H1 (cell line): ENCODE results near the gene ADIPOQ. TPM values are rescaled to one million over a fixed set of nuclear protein-coding genes. Genes with fewer than 3 reads are reported as not detected.

ENCODE experiments used
- CTCF ChIA-PET: fragments of 300-600 bp; sonication (Branson Sonifier 250); formaldehyde crosslinking; loops from one replicate; lab custom pipeline; 2021; ENCODE audit not compliant: partially characterized antibody; lab: Charles Lee
- POLR2A ChIA-PET: fragments of 300-600 bp; sonication (Branson Sonifier 250); formaldehyde crosslinking; loops from one replicate; lab custom pipeline; 2021; ENCODE audit warnings: inconsistent platforms; ENCODE audit not compliant: partially characterized antibody; lab: Charles Lee
- DNase-seq, 2 experiments: peaks; one replicate each; pipeline versions ENCODE4 v3.0.0 to v3.0.0-alpha.2; 2010 to 2022; ENCODE audit warnings: low spot score in 2 of 2, low read depth in 1 of 2, mixed read lengths in 1 of 2
- FAIRE-seq: peaks from 2 replicates; lab custom pipeline; 2011; peaks lifted over from hg19 to GRCh38; lab: Jason Lieb, UNC
- H2AFZ ChIP-seq: 2 replicates; pipeline ENCODE4 v1.8.1; 2012; ENCODE audit warnings: low read length, inconsistent platforms
- H2AK5ac ChIP-seq: 2 replicates; pipeline ENCODE4 v1.6.1; 2013; ENCODE audit warnings: low read depth, low read length
- H2BK120ac ChIP-seq: replicated peaks from 2 replicates; pipeline ENCODE3; 2013; ENCODE audit warnings: low read depth, low read length, inconsistent platforms
- H2BK12ac ChIP-seq: 2 replicates; pipeline ENCODE4 v1.6.1; 2013; ENCODE audit warnings: low read depth, low read length
- H2BK15ac ChIP-seq: 2 replicates; pipeline ENCODE4 v1.6.1; 2013; ENCODE audit warnings: low read length
- H2BK20ac ChIP-seq: 2 replicates; pipeline ENCODE4 v1.6.1; 2013; ENCODE audit warnings: low read length
- H2BK5ac ChIP-seq: 2 replicates; pipeline ENCODE4 v1.6.1; 2013; ENCODE audit warnings: low read depth, low read length
- H3K14ac ChIP-seq: 2 replicates; pipeline ENCODE4 v1.6.1; 2013; ENCODE audit warnings: inconsistent platforms; ENCODE audit not compliant: insufficient read length
- H3K18ac ChIP-seq: 2 replicates; pipeline ENCODE4 v1.6.1; 2013; ENCODE audit warnings: low read length; ENCODE audit errors: extremely low read depth
- H3K23ac ChIP-seq: 2 replicates; pipeline ENCODE4 v1.6.1; 2013; ENCODE audit warnings: inconsistent platforms; ENCODE audit not compliant: insufficient read length
- H3K23me2 ChIP-seq: 2 replicates; pipeline ENCODE4 v1.6.1; 2013; ENCODE audit warnings: low read depth, low read length
- H3K27ac ChIP-seq: 2 replicates; pipeline ENCODE4 v1.6.1; 2011; ENCODE audit warnings: low read depth, low read length, inconsistent platforms
- H3K27me3 ChIP-seq, 4 experiments: replicated peaks in 1 of 4; 1 replicate in 1 of 4; 2 replicates in 3 of 4; pipeline versions ENCODE4 v1.6.1 to v1.8.1; 2011 to 2013; ENCODE audit warnings: low read length in 3 of 4, mild to moderate bottlenecking in 3 of 4, inconsistent platforms in 2 of 4, mixed read lengths in 2 of 4, moderate library complexity in 1 of 4; ENCODE audit not compliant: control insufficient read depth in 3 of 4, insufficient read depth in 3 of 4; ENCODE audit errors: extremely low read depth in 1 of 4
- H3K36me3 ChIP-seq, 4 experiments: 2 replicates each; pipeline versions ENCODE4 v1.6.1 to v1.8.1; 2011 to 2013; ENCODE audit warnings: mild to moderate bottlenecking in 4 of 4, low read length in 3 of 4, moderate library complexity in 2 of 4, control low read depth in 1 of 4, inconsistent platforms in 1 of 4; ENCODE audit not compliant: insufficient read depth in 4 of 4, control insufficient read depth in 2 of 4
- H3K4ac ChIP-seq: replicated peaks from 2 replicates; pipeline ENCODE3; 2013; ENCODE audit warnings: low read length, low read depth, mixed read lengths, inconsistent platforms; ENCODE audit not compliant: insufficient read length
- H3K4me1 ChIP-seq, 4 experiments: replicated peaks in 1 of 4; 1 replicate in 1 of 4; 2 replicates in 3 of 4; pipeline versions ENCODE4 v1.6.1 to v1.8.1; 2011 to 2013; ENCODE audit warnings: low read length in 3 of 4, inconsistent platforms in 2 of 4, mixed read lengths in 1 of 4; ENCODE audit not compliant: insufficient read depth in 4 of 4, control insufficient read depth in 3 of 4
- H3K4me2 ChIP-seq, 2 experiments: 2 replicates each; pipeline versions ENCODE4 v1.6.1 to v1.8.1; 2011 to 2013; ENCODE audit warnings: low read depth in 2 of 2, low read length in 2 of 2, control low read depth in 1 of 2, inconsistent platforms in 1 of 2, mild to moderate bottlenecking in 1 of 2; ENCODE audit not compliant: insufficient read depth in 1 of 2
- H3K4me3 ChIP-seq, 4 experiments: fragments of 200-600, 300-600 bp in 1 of 4; sonication (generic), shearing (Covaris generic), sonication (Bioruptor Twin) in 1 of 4; 2 replicates each; pipeline versions ENCODE4 v1.5.1 to v1.8.1; 2011 to 2016; ENCODE audit warnings: low read length in 4 of 4, low read depth in 3 of 4, control low read depth in 2 of 4, inconsistent platforms in 2 of 4, mild to moderate bottlenecking in 2 of 4, mixed read lengths in 1 of 4, moderate library complexity in 1 of 4; ENCODE audit not compliant: insufficient read depth in 2 of 4; ENCODE audit errors: extremely low read depth in 1 of 4
- H3K56ac ChIP-seq: replicated peaks from 2 replicates; pipeline ENCODE3; 2013; ENCODE audit warnings: low read depth, mild to moderate bottlenecking, mixed read lengths, low read length, inconsistent platforms; ENCODE audit not compliant: insufficient read length
- H3K79me1 ChIP-seq: 2 replicates; pipeline ENCODE4 v1.6.1; 2013; ENCODE audit warnings: low read depth, low read length, control low read depth
- H3K79me2 ChIP-seq, 2 experiments: 2 replicates each; pipeline versions ENCODE4 v1.6.1 to v1.8.1; 2012 to 2013; ENCODE audit warnings: low read length in 2 of 2, mild to moderate bottlenecking in 2 of 2, inconsistent platforms in 1 of 2; ENCODE audit not compliant: insufficient read depth in 2 of 2, control insufficient read depth in 1 of 2
- H3K9ac ChIP-seq, 4 experiments: replicated peaks in 1 of 4; 1 replicate in 1 of 4; 2 replicates in 3 of 4; pipeline versions ENCODE4 v1.6.1 to v1.8.1; 2011 to 2013; ENCODE audit warnings: low read depth in 3 of 4, low read length in 3 of 4, control low read depth in 2 of 4, mild to moderate bottlenecking in 2 of 4, moderate library complexity in 2 of 4, inconsistent platforms in 1 of 4; ENCODE audit errors: extremely low read depth in 1 of 4
- H3K9me3 ChIP-seq, 2 experiments: 2 replicates each; pipeline versions ENCODE4 v1.6.1 to v1.8.1; 2012 to 2013; ENCODE audit warnings: mild to moderate bottlenecking in 2 of 2, moderate library complexity in 2 of 2, control low read depth in 1 of 2, inconsistent platforms in 1 of 2, low read depth in 1 of 2, low read length in 1 of 2, mixed read lengths in 1 of 2; ENCODE audit not compliant: insufficient read depth in 2 of 2
- H4K20me1 ChIP-seq, 2 experiments: replicated peaks in 1 of 2; 2 replicates each; pipeline versions ENCODE3 to v1.8.1; 2011 to 2013; ENCODE audit warnings: inconsistent platforms in 2 of 2, low read length in 2 of 2, mild to moderate bottlenecking in 1 of 2; ENCODE audit not compliant: insufficient read depth in 2 of 2, control insufficient read depth in 1 of 2
- H4K5ac ChIP-seq: 2 replicates; pipeline ENCODE4 v1.6.1; 2013; ENCODE audit warnings: low read length, low read depth, mixed read lengths, inconsistent platforms; ENCODE audit not compliant: insufficient read length
- H4K8ac ChIP-seq: 2 replicates; pipeline ENCODE4 v1.8.0; 2013; ENCODE audit warnings: mild to moderate bottlenecking, moderate library complexity, low read length, inconsistent platforms; ENCODE audit not compliant: insufficient read depth; ENCODE audit errors: extremely low read depth
- H4K91ac ChIP-seq: replicated peaks from 2 replicates; pipeline ENCODE3; 2013; ENCODE audit warnings: low read length, mixed read lengths, inconsistent platforms; ENCODE audit not compliant: insufficient read length
- ATF2 ChIP-seq: IDR thresholded peaks from 2 replicates; pipeline ENCODE4 v1.6.1; 2012; ENCODE audit warnings: low read length, inconsistent platforms
- BCL11A ChIP-seq, 2 experiments: IDR thresholded peaks; one replicate each; pipeline ENCODE4 v1.6.1; 2011; ENCODE audit warnings: low read depth in 2 of 2, low read length in 2 of 2, mild to moderate bottlenecking in 2 of 2
- CREB1 ChIP-seq: IDR thresholded peaks from 2 replicates; pipeline ENCODE4 v1.6.1; 2012; ENCODE audit warnings: inconsistent platforms
- HDAC2 ChIP-seq, 2 experiments: fragments of 300-600 bp in 1 of 2; sonication (generic) in 1 of 2; IDR thresholded peaks; 2 replicates each; pipeline ENCODE4 v1.6.1; 2011 to 2012; ENCODE audit warnings: low read depth in 2 of 2, low read length in 2 of 2, mild to moderate bottlenecking in 2 of 2, moderate library complexity in 2 of 2, borderline replicate concordance in 1 of 2, inconsistent platforms in 1 of 2
- KDM1A ChIP-seq: fragments of 200-600, 300-600 bp; sonication (generic); IDR thresholded peaks from 2 replicates; pipeline ENCODE4 v1.7.1; 2016; ENCODE audit warnings: mild to moderate bottlenecking, low read length, borderline replicate concordance
- POLR2A ChIP-seq, 2 experiments: IDR thresholded peaks; 1 replicate in 1 of 2; 2 replicates in 1 of 2; pipeline ENCODE4 v1.6.1; 2011; ENCODE audit warnings: low read depth in 2 of 2, low read length in 2 of 2, mild to moderate bottlenecking in 2 of 2; ENCODE audit errors: control extremely low read depth in 1 of 2
- RAD21 ChIP-seq, 2 experiments: IDR thresholded peaks in 1 of 2; conservative IDR thresholded peaks in 1 of 2; 2 replicates each; pipeline ENCODE4 v1.6.1; 2011; ENCODE audit warnings: low read depth in 2 of 2, low read length in 2 of 2, improper control_type of control experiment in 1 of 2, inconsistent platforms in 1 of 2, mild to moderate bottlenecking in 1 of 2, moderate library complexity in 1 of 2
- SIRT6 ChIP-seq: IDR thresholded peaks from one replicate; pipeline ENCODE4 v1.7.1; 2012; ENCODE audit warnings: low read length, inconsistent platforms
- SP2 ChIP-seq: IDR thresholded peaks from 2 replicates; pipeline ENCODE4 v1.6.1; 2012; ENCODE audit warnings: mild to moderate bottlenecking, low read length, inconsistent platforms
- TCF12 ChIP-seq: IDR thresholded peaks from 2 replicates; pipeline ENCODE4 v1.6.1; 2011; ENCODE audit warnings: low read depth, mild to moderate bottlenecking, low read length
- USF2 ChIP-seq: IDR thresholded peaks from 2 replicates; pipeline ENCODE4 v1.6.1; 2011; ENCODE audit warnings: low read length, improper control_type of control experiment
- WGBS, 2 experiments: shearing (Covaris generic) in 1 of 2; methylation state at CpG; one replicate each; pipeline versions ENCODE4 v1.1.6 to v1.1.7; 2013 to 2015; ENCODE audit warnings: low lambda C conversion rate in 2 of 2, mixed read lengths in 2 of 2, inconsistent platforms in 1 of 2, low coverage in 1 of 2, missing lambda C conversion rate in 1 of 2; ENCODE audit not compliant: insufficient replicate concordance in 2 of 2, insufficient coverage in 1 of 2, insufficient read length in 1 of 2; ENCODE audit errors: extremely low coverage in 1 of 2, missing lambda C conversion rate in 1 of 2; 5-methylcytosine and 5-hydroxymethylcytosine counted together
- polyA plus RNA-seq, 7 experiments: library from polyadenylated mRNA; depleted of rRNA in 3 of 7; stranded (reverse) in 5 of 7; unstranded in 2 of 7; fragments of >200 nt in 5 of 7; fragments of 200-250 nt in 2 of 7; gene quantifications; 1 replicate in 5 of 7; 2 replicates in 1 of 7; 4 replicates in 1 of 7; pipeline versions ENCODE4 v1.2.1 to v1.2.3, GENCODE V29; 2011 to 2013; ENCODE audit warnings: missing spikeins in 2 of 7, mixed read lengths in 2 of 7
- total RNA-seq: library from RNA; stranded (reverse); fragmentation: NEBNext Ultra II Directional; extraction: Animal tissue kit (Norgen Biotek cat#: 25700); gene quantifications from 2 replicates; pipeline ENCODE4 v1.2.1, GENCODE V29; 2021

ADIPOQ gene
- total and polyA plus RNA-seq, 2 of the 8 experiments (the other 6 are each of a cell fraction or from before 2014, with no cell fraction given) = not detected

DNA sequence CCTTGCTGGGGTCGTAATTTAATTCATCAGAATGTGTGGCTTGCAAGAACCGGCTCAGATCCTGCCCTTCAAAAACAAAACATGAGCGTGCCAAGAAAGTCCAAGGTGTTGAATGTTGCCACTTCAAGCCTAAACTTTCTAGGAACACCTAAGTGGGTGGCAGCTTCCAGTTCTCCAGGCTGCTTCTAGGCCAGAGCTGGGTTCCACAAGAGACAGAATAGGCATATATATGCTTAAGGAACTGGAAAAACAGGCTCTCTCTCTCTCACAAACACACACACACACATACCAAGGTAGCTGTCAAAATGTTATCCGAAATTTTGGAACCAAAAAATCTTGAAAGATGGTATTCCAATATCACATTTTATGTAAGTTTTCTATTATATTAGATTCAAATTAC is 890 bp upstream of the ADIPOQ start:
- H4K20me1 ChIP-seq = no peaks in the 10 kb centered on the region
- H3K9me3 ChIP-seq = no peaks in the 10 kb centered on the region
- no peak overlapping the region for H2BK120ac ChIP-seq
- POLR2A ChIA-PET = no interaction called here
- WGBS, 2 experiments = 86% methylated on average over 4 of the region's 4 CpGs; no CpG with 5 or more reads in 1 of the 2 experiments
- no peak overlapping the region for H3K23ac ChIP-seq
- H3K56ac ChIP-seq = no peak overlapping the region
- TF ChIP-seq ATF2 (no peak), SIRT6 (no peak), RAD21 (IDR thresholded peaks at IDR 0.05 in 1 of 2, conservative IDR thresholded peaks at IDR 0.05 in 1 of 2; ENCODE audit: low read depth in 2 of 2, low read length in 2 of 2) (no peak), USF2 (no peak), HDAC2 (IDR thresholded peaks at IDR 0.05; ENCODE audit: borderline replicate concordance in 1 of 2, low read depth in 2 of 2, low read length in 2 of 2) (no peak), SP2 (no peak), POLR2A (IDR thresholded peaks at IDR 0.05; ENCODE audit: control extremely low read depth in 1 of 2, low read depth in 2 of 2, low read length in 2 of 2) (no peak), TCF12 (no peak), CREB1 (no peak), BCL11A (IDR thresholded peaks at IDR 0.05; ENCODE audit: low read depth in 2 of 2, low read length in 2 of 2) (no peak), KDM1A (no peak)
- TF ChIP-seq, all 59 proteins: peak for 0
- no peaks in the 10 kb centered on the region for H3K23me2 ChIP-seq
- no peak overlapping the region for H2BK12ac ChIP-seq
- H4K91ac ChIP-seq = no peak overlapping the region
- no peaks in the 10 kb centered on the region for H3K27me3 ChIP-seq
- CTCF ChIA-PET = interaction anchor here (0.8 kb wide), 1 partner anchor 298 kb away, joined by 3 read pairs; the partner anchor contains the start of gene RPL39L
- no peak overlapping the region for H4K8ac ChIP-seq
- H3K79me1 ChIP-seq = no peaks in the 10 kb centered on the region
- DNase-seq = no peak
- H3K14ac ChIP-seq = no peak overlapping the region
- no peak overlapping the region for H2AFZ ChIP-seq
- no peak overlapping the region for H3K9ac ChIP-seq
- no peak overlapping the region for H3K4me3 ChIP-seq
- no peak overlapping the region for H3K4me2 ChIP-seq
- H2BK20ac ChIP-seq = no peak overlapping the region
- no peak overlapping the region for H4K5ac ChIP-seq
- no peak overlapping the region for H3K27ac ChIP-seq
- no peaks in the 10 kb centered on the region for H3K79me2 ChIP-seq
- no peak overlapping the region for H2BK15ac ChIP-seq
- H3K4me1 ChIP-seq = no peaks in the 10 kb centered on the region
- no peaks in the 10 kb centered on the region for H3K36me3 ChIP-seq
- H3K4ac ChIP-seq = no peak overlapping the region
- no peak overlapping the region for H2BK5ac ChIP-seq
- no peak overlapping the region for H2AK5ac ChIP-seq
- no peak overlapping the region for H3K18ac ChIP-seq
- FAIRE-seq = no peak
